Body of pancreas (tissue), 4 donors: Measurements from ENCODE around the gene TMPRSS13.

Experiments
- CTCF ChIP-seq, 7 experiments: fragments of 450-650 bp in 4 of 7; fragments of 200-600 bp in 3 of 7; sonication (generic) in 3 of 7; IDR thresholded peaks; one replicate each; pipeline ENCODE4 v1.5.1; 2016 to 2019; ENCODE audit warnings: antibody characterized with exemption in 7 of 7
- POLR2A ChIP-seq, 3 donors: fragments of 450-650 bp; IDR thresholded peaks; one replicate each; pipeline ENCODE4 v1.6.1; 2016; ENCODE audit warnings: antibody characterized with exemption in 3 of 3, mild to moderate bottlenecking in 2 of 3

GRCh38 chr11:117859488-117860112 is 69.6 kb downstream of the TMPRSS13 start:
- no peak for TF ChIP-seq CTCF (IDR thresholded peaks at IDR 0.05)
- no peak for TF ChIP-seq POLR2A (IDR thresholded peaks at IDR 0.05)
